Thoracic aorta (tissue), 2 donors: ENCODE results near the gene CELF2. TPM values are rescaled to one million over a fixed set of nuclear protein-coding genes. Genes with fewer than 3 reads are reported as not detected.

Experiments
- ATAC-seq: fragments of 150-250 bp; one replicate; pipeline ENCODE4 v1.8.0; 2017; ENCODE audit warnings: low read depth; ENCODE audit not compliant: insufficient number of reproducible peaks, low FRiP score
- DNase-seq: peaks from one replicate; pipeline ENCODE4 v3.0.0-alpha.2; 2020; ENCODE audit warnings: low spot score
- H3K27ac ChIP-seq, 2 donors: fragments of 200-600 bp; sonication (generic); 1 replicate in 1 of 2; 2 replicates in 1 of 2; pipeline ENCODE4 v1.5.1; 2016; ENCODE audit warnings: mild to moderate bottlenecking in 2 of 2, moderate library complexity in 2 of 2
- H3K27me3 ChIP-seq: fragments of 200-600 bp; sonication (generic); replicated peaks from 2 replicates; pipeline ENCODE4 v1.6.0; 2016; ENCODE audit warnings: mild to moderate bottlenecking; ENCODE audit not compliant: insufficient read depth
- H3K36me3 ChIP-seq: fragments of 200-600 bp; sonication (generic); one replicate; pipeline ENCODE4 v1.5.1; 2016
- H3K4me1 ChIP-seq, 2 donors: fragments of 200-600 bp; sonication (generic); 1 replicate in 1 of 2; 2 replicates in 1 of 2; pipeline versions ENCODE4 v1.5.1 to v1.6.0; 2016; ENCODE audit warnings: low read depth in 2 of 2, mild to moderate bottlenecking in 1 of 2; ENCODE audit not compliant: control insufficient read depth in 1 of 2
- H3K4me3 ChIP-seq: fragments of 200-600 bp; sonication (generic); 2 replicates; pipeline ENCODE4 v1.5.1; 2016; ENCODE audit warnings: mild to moderate bottlenecking
- H3K9me3 ChIP-seq: fragments of 200-600 bp; sonication (generic); 2 replicates; pipeline ENCODE4 v1.5.1; 2016
- total RNA-seq, 2 donors: library from RNA; depleted of rRNA; stranded (reverse); fragments of >200 nt; gene quantifications; one replicate each; pipeline versions ENCODE4 v1.1.0 to v1.2.3, GENCODE V29; 2016
- TF ChIP-seq, protein P1 (sequence below): fragments of 200-600 bp; sonication (generic); IDR thresholded peaks from one replicate; pipeline ENCODE4 v1.5.1; 2019; ENCODE audit warnings: antibody characterized with exemption

Gene CELF2
- total RNA-seq, 2 donors from 2014 or later: 69.0 to 73.5 TPM

DNA sequence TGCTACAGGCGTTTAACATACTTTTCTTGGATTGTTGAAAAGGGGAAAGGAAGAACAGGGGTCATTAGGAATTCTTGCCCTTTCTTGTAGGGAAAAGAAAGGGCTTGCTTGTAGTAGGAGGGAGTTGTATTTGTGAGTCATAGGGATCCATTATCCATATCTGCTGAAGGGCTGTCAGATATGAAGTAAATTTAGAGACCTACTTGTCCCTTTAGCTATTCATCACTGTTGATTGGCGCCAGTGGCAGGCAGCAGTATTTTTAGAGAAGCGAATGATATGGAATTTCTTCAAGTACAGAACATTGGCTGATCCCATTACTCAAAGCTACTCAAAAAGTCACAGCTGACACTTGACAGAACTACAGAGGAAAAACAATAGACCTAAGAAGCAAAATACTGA is 97.7 kb downstream of the CELF2 start:
- no peak overlapping the region for H3K4me3 ChIP-seq
- no peak overlapping the region for H3K27ac ChIP-seq
- H3K4me1 ChIP-seq: peaks cover 0 to 7% of the 10 kb centered on the region in 2 donors
- ATAC-seq (no peak), DNase-seq (no peak)
- no peaks in the 10 kb centered on the region for H3K9me3 ChIP-seq
- TF ChIP-seq, protein P1, sequence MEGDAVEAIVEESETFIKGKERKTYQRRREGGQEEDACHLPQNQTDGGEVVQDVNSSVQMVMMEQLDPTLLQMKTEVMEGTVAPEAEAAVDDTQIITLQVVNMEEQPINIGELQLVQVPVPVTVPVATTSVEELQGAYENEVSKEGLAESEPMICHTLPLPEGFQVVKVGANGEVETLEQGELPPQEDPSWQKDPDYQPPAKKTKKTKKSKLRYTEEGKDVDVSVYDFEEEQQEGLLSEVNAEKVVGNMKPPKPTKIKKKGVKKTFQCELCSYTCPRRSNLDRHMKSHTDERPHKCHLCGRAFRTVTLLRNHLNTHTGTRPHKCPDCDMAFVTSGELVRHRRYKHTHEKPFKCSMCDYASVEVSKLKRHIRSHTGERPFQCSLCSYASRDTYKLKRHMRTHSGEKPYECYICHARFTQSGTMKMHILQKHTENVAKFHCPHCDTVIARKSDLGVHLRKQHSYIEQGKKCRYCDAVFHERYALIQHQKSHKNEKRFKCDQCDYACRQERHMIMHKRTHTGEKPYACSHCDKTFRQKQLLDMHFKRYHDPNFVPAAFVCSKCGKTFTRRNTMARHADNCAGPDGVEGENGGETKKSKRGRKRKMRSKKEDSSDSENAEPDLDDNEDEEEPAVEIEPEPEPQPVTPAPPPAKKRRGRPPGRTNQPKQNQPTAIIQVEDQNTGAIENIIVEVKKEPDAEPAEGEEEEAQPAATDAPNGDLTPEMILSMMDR: no peak
- no peaks in the 10 kb centered on the region for H3K27me3 ChIP-seq
- no peaks in the 10 kb centered on the region for H3K36me3 ChIP-seq

DNA sequence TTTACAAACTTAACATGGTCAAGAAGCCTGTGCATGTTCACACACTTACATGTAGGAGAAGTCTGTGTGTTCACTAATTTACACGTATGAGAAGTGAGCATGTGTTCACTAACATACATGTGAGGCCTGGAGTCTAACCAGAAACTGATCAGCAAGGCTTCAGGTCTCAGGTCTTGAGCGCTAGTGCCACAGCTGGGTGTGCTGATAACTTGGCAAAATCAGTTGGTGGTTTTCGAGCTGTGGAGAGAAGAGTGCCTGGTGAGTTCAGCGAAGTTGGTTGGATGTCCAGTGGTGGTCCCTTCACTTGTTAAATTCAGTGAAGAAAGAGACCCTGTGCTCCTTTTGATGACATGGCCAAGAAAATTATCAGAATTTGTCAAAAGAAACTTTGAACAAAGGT is 98.7 kb downstream of the CELF2 start:
- Histone ChIP-seq H3K4me3 (no peak overlapping the region), H3K27me3 (no peaks in the 10 kb centered on the region), H3K4me1 (peaks cover 0 to 7% of the 10 kb centered on the region in 2 donors), H3K9me3 (no peaks in the 10 kb centered on the region), H3K27ac (no peak overlapping the region), H3K36me3 (no peaks in the 10 kb centered on the region)
- TF ChIP-seq, protein P1: no peak
- no peak for ATAC-seq
- no peak for DNase-seq

DNA sequence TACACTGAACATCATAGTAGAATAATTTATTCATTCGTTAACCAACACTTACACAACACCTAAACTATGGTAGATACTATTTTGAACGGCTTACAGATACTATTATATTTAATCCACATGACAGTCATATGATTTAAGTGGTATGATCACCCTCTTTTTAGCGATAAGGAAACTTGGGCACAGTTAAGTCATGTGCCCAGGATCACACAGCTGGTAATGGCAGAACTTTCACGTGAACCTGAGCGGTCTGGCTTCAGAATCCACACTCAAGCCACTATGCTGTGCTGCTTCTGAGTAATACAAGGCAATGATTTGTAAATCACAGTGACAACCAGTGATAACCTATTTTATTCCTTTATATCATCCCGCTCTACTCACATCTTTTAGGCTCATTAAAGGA is 99.1 kb downstream of the CELF2 start:
- no peaks in the 10 kb centered on the region for H3K9me3 ChIP-seq
- ATAC-seq: no peak
- H3K27ac ChIP-seq: no peak overlapping the region
- H3K4me3 ChIP-seq: no peak overlapping the region
- no peaks in the 10 kb centered on the region for H3K36me3 ChIP-seq
- H3K4me1 ChIP-seq: peaks cover 0 to 7% of the 10 kb centered on the region in 2 donors
- no peaks in the 10 kb centered on the region for H3K27me3 ChIP-seq
- DNase-seq: no peak
- TF ChIP-seq, protein P1: no peak

DNA sequence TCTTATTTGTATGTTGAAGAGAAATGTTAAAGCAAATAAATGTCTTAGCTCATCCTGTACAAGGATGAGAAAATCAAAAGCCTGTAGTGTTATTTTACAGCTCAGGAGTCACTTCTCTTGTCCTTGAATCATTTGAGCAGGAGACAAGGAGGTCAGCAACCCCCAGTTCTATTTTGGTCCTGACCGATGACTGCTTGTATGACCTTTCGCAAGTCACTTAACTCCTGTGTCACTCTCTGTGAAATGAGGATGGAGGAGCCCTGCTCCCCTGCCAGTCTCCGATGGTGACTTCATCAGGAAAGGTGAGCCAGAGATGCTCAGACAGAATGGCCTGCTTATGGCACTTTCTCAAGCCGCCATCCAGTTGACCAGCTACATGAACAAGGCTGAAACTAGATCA is 101.0 kb downstream of the CELF2 start:
- Histone ChIP-seq H3K4me1 (peaks cover 0 to 2% of the 10 kb centered on the region in 2 donors), H3K36me3 (no peaks in the 10 kb centered on the region), H3K9me3 (no peaks in the 10 kb centered on the region), H3K27me3 (no peaks in the 10 kb centered on the region), H3K4me3 (no peak overlapping the region), H3K27ac (no peak overlapping the region)
- TF ChIP-seq, protein P1: no peak
- DNase-seq (no peak), ATAC-seq (no peak)

DNA sequence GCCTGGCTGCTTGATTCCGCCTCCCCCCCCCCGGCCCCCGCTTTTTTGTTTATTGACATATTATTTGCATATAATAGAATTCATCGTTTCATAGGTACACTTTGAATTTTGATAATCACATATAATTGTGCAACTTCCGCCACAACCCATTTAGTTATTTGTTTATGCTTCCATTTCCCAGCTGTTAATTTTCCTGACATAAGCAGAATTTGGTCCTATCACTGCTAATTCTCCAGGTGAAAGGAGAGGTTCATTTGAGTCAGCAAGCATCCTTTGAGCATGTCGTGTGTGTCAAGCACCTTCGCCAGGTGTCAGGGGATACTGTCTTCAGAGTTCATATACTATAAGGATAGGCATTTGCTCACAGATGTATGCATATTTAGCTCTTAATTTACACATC is 102.2 kb downstream of the CELF2 start:
- TF ChIP-seq, protein P1: no peak
- Histone ChIP-seq H3K9me3 (no peaks in the 10 kb centered on the region), H3K4me1 (no peaks in the 10 kb centered on the region), H3K4me3 (no peak overlapping the region), H3K27me3 (no peaks in the 10 kb centered on the region), H3K36me3 (no peaks in the 10 kb centered on the region), H3K27ac (no peak overlapping the region)
- ATAC-seq (no peak), DNase-seq (no peak)
